DOHH2 (cell line): ENCODE data around the gene URGCP.

Experiments used
- EZH2phosphoT487 ChIP-seq: fragments of 200-600 bp; sonication (generic); IDR thresholded peaks from 2 replicates; pipeline ENCODE4 v1.6.1; 2017; ENCODE audit warnings: borderline replicate concordance, mild to moderate bottlenecking, antibody characterized with exemption, low read length, moderate library complexity, mixed read lengths
- TF ChIP-seq, protein P1 (sequence below): fragments of 200-600 bp; sonication (generic); IDR thresholded peaks from one replicate; pipeline ENCODE4 v1.5.1; 2014; ENCODE audit warnings: antibody characterized with exemption, mild to moderate bottlenecking, low read depth, low read length; ENCODE audit not compliant: poor library complexity, severe bottlenecking

DNA sequence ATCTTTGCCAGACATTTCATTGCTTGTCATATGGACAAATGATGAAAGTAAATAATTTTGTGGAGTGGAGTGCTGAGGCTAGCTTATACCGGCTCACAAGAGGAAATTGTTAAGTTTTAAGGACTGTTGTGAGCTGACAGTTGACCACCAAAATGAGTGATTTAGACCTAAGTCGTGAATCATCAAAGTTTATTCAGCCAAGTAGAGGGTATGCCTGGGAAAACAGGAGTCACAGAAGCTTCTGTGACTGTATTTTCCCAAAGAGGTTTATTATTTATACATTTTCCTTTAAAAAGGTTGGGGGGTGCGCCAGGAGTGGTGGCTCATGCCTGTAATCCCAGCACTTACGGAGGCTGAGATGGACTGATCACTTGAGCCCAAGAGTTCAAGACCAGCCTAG, 58.9 kb downstream of the URGCP start:
- TF ChIP-seq, protein P1, sequence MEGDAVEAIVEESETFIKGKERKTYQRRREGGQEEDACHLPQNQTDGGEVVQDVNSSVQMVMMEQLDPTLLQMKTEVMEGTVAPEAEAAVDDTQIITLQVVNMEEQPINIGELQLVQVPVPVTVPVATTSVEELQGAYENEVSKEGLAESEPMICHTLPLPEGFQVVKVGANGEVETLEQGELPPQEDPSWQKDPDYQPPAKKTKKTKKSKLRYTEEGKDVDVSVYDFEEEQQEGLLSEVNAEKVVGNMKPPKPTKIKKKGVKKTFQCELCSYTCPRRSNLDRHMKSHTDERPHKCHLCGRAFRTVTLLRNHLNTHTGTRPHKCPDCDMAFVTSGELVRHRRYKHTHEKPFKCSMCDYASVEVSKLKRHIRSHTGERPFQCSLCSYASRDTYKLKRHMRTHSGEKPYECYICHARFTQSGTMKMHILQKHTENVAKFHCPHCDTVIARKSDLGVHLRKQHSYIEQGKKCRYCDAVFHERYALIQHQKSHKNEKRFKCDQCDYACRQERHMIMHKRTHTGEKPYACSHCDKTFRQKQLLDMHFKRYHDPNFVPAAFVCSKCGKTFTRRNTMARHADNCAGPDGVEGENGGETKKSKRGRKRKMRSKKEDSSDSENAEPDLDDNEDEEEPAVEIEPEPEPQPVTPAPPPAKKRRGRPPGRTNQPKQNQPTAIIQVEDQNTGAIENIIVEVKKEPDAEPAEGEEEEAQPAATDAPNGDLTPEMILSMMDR: no peak
- TF ChIP-seq EZH2phosphoT487: no peak
